Measurements from ENCODE around the gene ANGPT4. TPM values are rescaled to one million over a fixed set of nuclear protein-coding genes. Genes with fewer than 3 reads are reported as not detected.
A peak's percentile ranks its signal among the peaks of the same experiment; 100 is the strongest.

The ANGPT4 gene
- total and polyA plus RNA-seq, 2 of the 13 experiments (the other 11 are each of a cell fraction or from before 2014, with no cell fraction given) = not detected

- peak; percentile 68; the same call in 1 of the 2 replicates for TF ChIP-seq AKNA (CRISPR knock-in tag; IDR thresholded peaks at IDR 0.05; ENCODE audit: borderline replicate concordance)
- no peak for TF ChIP-seq ZNF382 (CRISPR knock-in tag; IDR thresholded peaks at IDR 0.05; ENCODE audit: borderline replicate concordance)
- TF ChIP-seq HHEX (CRISPR knock-in tag; IDR thresholded peaks at IDR 0.05) = no peak
- no peak for TF ChIP-seq TOPORS (CRISPR knock-in tag; IDR thresholded peaks at IDR 0.05)
- peak; percentile 40 for TF ChIP-seq FOSL2 (CRISPR knock-in tag; IDR thresholded peaks at IDR 0.05)
- no peak for TF ChIP-seq ZNF280B (CRISPR knock-in tag; IDR thresholded peaks at IDR 0.05; ENCODE audit: borderline replicate concordance)
- TF ChIP-seq CREB3 (CRISPR knock-in tag; IDR thresholded peaks at IDR 0.05) = peak; percentile 71; the same call in 1 of the 2 replicates
- TF ChIP-seq PRMT3 (CRISPR knock-in tag; IDR thresholded peaks at IDR 0.05; ENCODE audit: borderline replicate concordance, low read depth) = no peak
- peak; percentile 89; the same call in 1 of the 2 replicates for TF ChIP-seq TSC22D2 (CRISPR knock-in tag; IDR thresholded peaks at IDR 0.05; ENCODE audit: borderline replicate concordance)
- no peak for TF ChIP-seq ZNF224 (CRISPR knock-in tag; IDR thresholded peaks at IDR 0.05)
- peak; percentile 68; the same call in 1 of the 2 replicates for TF ChIP-seq ZNF879 (CRISPR knock-in tag; IDR thresholded peaks at IDR 0.05)
- peak; percentile 53; the same call in 1 of the 2 replicates for TF ChIP-seq SALL1 (CRISPR knock-in tag; IDR thresholded peaks at IDR 0.05)
- TF ChIP-seq ZNF792 (CRISPR knock-in tag; IDR thresholded peaks at IDR 0.05) = peak; percentile 81; the same call in 1 of the 2 replicates
- TF ChIP-seq ZNF749 (CRISPR knock-in tag; IDR thresholded peaks at IDR 0.05; ENCODE audit: borderline replicate concordance) = 0 out of 2 replicates have a peak, but pooled peaks have one; percentile 44
- no peak for TF ChIP-seq CHCHD3 (CRISPR knock-in tag; IDR thresholded peaks at IDR 0.05)
- TF ChIP-seq HOMEZ (CRISPR knock-in tag; IDR thresholded peaks at IDR 0.05; ENCODE audit: low read depth) = no peak
- peak; percentile 29; the same call in 1 of the 2 replicates for TF ChIP-seq FOXP4 (CRISPR knock-in tag; IDR thresholded peaks at IDR 0.05)
- TF ChIP-seq ZNF777 (CRISPR knock-in tag; IDR thresholded peaks at IDR 0.05) = peak; percentile 58
These were observed 37.4 kb downstream of the ANGPT4 start (continued) for GRCh38 chr20:878511-879307.
